ENCODE measurements around the gene DDX31. TPM values are rescaled to one million over a fixed set of nuclear protein-coding genes. Genes with fewer than 3 reads are reported as not detected.

DDX31 gene
- total RNA-seq, 1 donor: 11.6 TPM

GRCh38 chr9:132562306-132562573 lies 107.5 kb downstream of the DDX31 start:
- H3K9me3 ChIP-seq (ENCODE audit: low read depth, low read length): no peaks in the 10 kb centered on the region
- DNase-seq (ENCODE audit: insufficient read length, low spot score, missing footprints): no peak
- H3K4me2 ChIP-seq (ENCODE audit: insufficient read depth, low read length): no peak overlapping the region
- no peak overlapping the region for H3K27ac ChIP-seq (ENCODE audit: low read depth, low read length)
- no peaks in the 10 kb centered on the region for H4K20me1 ChIP-seq (ENCODE audit: insufficient read depth, low read length)
- H3K27me3 ChIP-seq (ENCODE audit: insufficient read depth, low read length): peaks cover 43% of the 10 kb centered on the region
- no peaks in the 10 kb centered on the region for H3K4me1 ChIP-seq (ENCODE audit: insufficient read depth, low read length)
- no peak overlapping the region for H3K4me3 ChIP-seq (ENCODE audit: insufficient read depth, low read length)
- no peaks in the 10 kb centered on the region for H3K79me2 ChIP-seq (ENCODE audit: insufficient read depth, low read length)
- TF ChIP-seq CTCF (IDR thresholded peaks at IDR 0.05; ENCODE audit: extremely low read depth, low read depth, low read length): no peak
- H2AFZ ChIP-seq (ENCODE audit: low read length): no peak overlapping the region
- H3K36me3 ChIP-seq (ENCODE audit: insufficient read depth, low read length): no peaks in the 10 kb centered on the region

GRCh38 chr9:132560616-132561202 lies 109.1 kb downstream of the DDX31 start:
- no peak overlapping the region for H3K27ac ChIP-seq (ENCODE audit: low read depth, low read length)
- H3K4me2 ChIP-seq (ENCODE audit: insufficient read depth, low read length): no peak overlapping the region
- H3K4me1 ChIP-seq (ENCODE audit: insufficient read depth, low read length): no peaks in the 10 kb centered on the region
- DNase-seq (ENCODE audit: insufficient read length, low spot score, missing footprints): peak; percentile 48
- H3K4me3 ChIP-seq (ENCODE audit: insufficient read depth, low read length): no peak overlapping the region
- H3K79me2 ChIP-seq (ENCODE audit: insufficient read depth, low read length): no peaks in the 10 kb centered on the region
- no peaks in the 10 kb centered on the region for H3K9me3 ChIP-seq (ENCODE audit: low read depth, low read length)
- H4K20me1 ChIP-seq (ENCODE audit: insufficient read depth, low read length): no peaks in the 10 kb centered on the region
- H2AFZ ChIP-seq (ENCODE audit: low read length): no peak overlapping the region
- H3K36me3 ChIP-seq (ENCODE audit: insufficient read depth, low read length): no peaks in the 10 kb centered on the region
- peaks cover 57% of the 10 kb centered on the region for H3K27me3 ChIP-seq (ENCODE audit: insufficient read depth, low read length)
- no peak for TF ChIP-seq CTCF (IDR thresholded peaks at IDR 0.05; ENCODE audit: extremely low read depth, low read depth, low read length)

GRCh38 chr9:132559711-132560110 lies 110.1 kb downstream of the DDX31 start:
- Histone ChIP-seq H4K20me1 (ENCODE audit: insufficient read depth, low read length) (no peaks in the 10 kb centered on the region), H3K4me1 (ENCODE audit: insufficient read depth, low read length) (no peaks in the 10 kb centered on the region), H2AFZ (ENCODE audit: low read length) (no peak overlapping the region), H3K9me3 (ENCODE audit: low read depth, low read length) (no peaks in the 10 kb centered on the region), H3K36me3 (ENCODE audit: insufficient read depth, low read length) (no peaks in the 10 kb centered on the region), H3K79me2 (ENCODE audit: insufficient read depth, low read length) (no peaks in the 10 kb centered on the region), H3K4me3 (ENCODE audit: insufficient read depth, low read length) (no peak overlapping the region), H3K27me3 (ENCODE audit: insufficient read depth, low read length) (peaks cover 67% of the 10 kb centered on the region), H3K27ac (ENCODE audit: low read depth, low read length) (no peak overlapping the region), H3K4me2 (ENCODE audit: insufficient read depth, low read length) (no peak overlapping the region)
- no peak for DNase-seq (ENCODE audit: insufficient read length, low spot score, missing footprints)
- TF ChIP-seq CTCF (IDR thresholded peaks at IDR 0.05; ENCODE audit: extremely low read depth, low read depth, low read length): no peak

- no peaks in the 10 kb centered on the region for H3K79me2 ChIP-seq (ENCODE audit: insufficient read depth, low read length)
- no peak overlapping the region for H3K4me3 ChIP-seq (ENCODE audit: insufficient read depth, low read length)
- H3K4me1 ChIP-seq (ENCODE audit: insufficient read depth, low read length): no peaks in the 10 kb centered on the region
- H3K27me3 ChIP-seq (ENCODE audit: insufficient read depth, low read length): peaks cover 58% of the 10 kb centered on the region
- peak; percentile 55 for DNase-seq (ENCODE audit: insufficient read length, low spot score, missing footprints)
- H3K27ac ChIP-seq (ENCODE audit: low read depth, low read length): no peak overlapping the region
- H3K36me3 ChIP-seq (ENCODE audit: insufficient read depth, low read length): no peaks in the 10 kb centered on the region
- no peak overlapping the region for H2AFZ ChIP-seq (ENCODE audit: low read length)
- TF ChIP-seq CTCF (IDR thresholded peaks at IDR 0.05; ENCODE audit: extremely low read depth, low read depth, low read length): no peak
- no peaks in the 10 kb centered on the region for H3K9me3 ChIP-seq (ENCODE audit: low read depth, low read length)
- no peak overlapping the region for H3K4me2 ChIP-seq (ENCODE audit: insufficient read depth, low read length)
- no peaks in the 10 kb centered on the region for H4K20me1 ChIP-seq (ENCODE audit: insufficient read depth, low read length)
Measured at GRCh38 chr9:132557159-132557558, 112.6 kb downstream of the DDX31 start.
